Measurements from ENCODE around the gene NCAPG2. TPM values are rescaled to one million over a fixed set of nuclear protein-coding genes. Genes with fewer than 3 reads are reported as not detected.

The NCAPG2 gene
- polyA plus RNA-seq, 1 donor from 2014 or later = 8.3 TPM

DNA sequence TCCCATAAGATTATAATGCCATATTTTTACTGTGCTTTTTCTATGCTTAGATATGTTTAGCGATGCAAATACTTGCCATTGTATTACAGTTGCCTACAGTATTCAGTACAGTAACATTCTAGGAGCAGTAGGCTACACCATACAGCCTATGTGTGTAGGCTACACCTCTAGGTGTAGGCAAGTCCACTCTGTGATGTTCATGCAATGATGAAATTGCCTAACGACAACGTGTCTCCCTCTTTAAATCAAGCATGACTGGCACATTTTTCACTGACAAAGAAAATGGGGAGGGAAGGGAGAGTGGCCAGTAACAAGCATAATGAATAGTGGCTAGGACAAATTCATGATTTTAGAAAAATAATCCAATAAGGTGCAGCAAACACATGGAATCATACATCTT, 1.7 kb downstream of the NCAPG2 start:
- no peaks in the 10 kb centered on the region for H3F3A ChIP-seq (ENCODE audit: insufficient read depth, low read length, poor library complexity, severe bottlenecking)
- no peak for TF ChIP-seq SMC3 (conservative IDR thresholded peaks at IDR 0.05; ENCODE audit: poor library complexity)
- no peak for TF ChIP-seq RAD21 (conservative IDR thresholded peaks at IDR 0.05)
- TF ChIP-seq EP300 (conservative IDR thresholded peaks at IDR 0.05; ENCODE audit: poor library complexity, severe bottlenecking) = no peak
- TF ChIP-seq, protein P1, sequence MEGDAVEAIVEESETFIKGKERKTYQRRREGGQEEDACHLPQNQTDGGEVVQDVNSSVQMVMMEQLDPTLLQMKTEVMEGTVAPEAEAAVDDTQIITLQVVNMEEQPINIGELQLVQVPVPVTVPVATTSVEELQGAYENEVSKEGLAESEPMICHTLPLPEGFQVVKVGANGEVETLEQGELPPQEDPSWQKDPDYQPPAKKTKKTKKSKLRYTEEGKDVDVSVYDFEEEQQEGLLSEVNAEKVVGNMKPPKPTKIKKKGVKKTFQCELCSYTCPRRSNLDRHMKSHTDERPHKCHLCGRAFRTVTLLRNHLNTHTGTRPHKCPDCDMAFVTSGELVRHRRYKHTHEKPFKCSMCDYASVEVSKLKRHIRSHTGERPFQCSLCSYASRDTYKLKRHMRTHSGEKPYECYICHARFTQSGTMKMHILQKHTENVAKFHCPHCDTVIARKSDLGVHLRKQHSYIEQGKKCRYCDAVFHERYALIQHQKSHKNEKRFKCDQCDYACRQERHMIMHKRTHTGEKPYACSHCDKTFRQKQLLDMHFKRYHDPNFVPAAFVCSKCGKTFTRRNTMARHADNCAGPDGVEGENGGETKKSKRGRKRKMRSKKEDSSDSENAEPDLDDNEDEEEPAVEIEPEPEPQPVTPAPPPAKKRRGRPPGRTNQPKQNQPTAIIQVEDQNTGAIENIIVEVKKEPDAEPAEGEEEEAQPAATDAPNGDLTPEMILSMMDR (IDR thresholded peaks at IDR 0.05; ENCODE audit: poor library complexity, severe bottlenecking) = no peak
- TF ChIP-seq MXI1 (conservative IDR thresholded peaks at IDR 0.05; ENCODE audit: poor library complexity, severe bottlenecking) = no peak
- TF ChIP-seq POLR2AphosphoS5 (IDR thresholded peaks at IDR 0.05) = no peak
- no peak for TF ChIP-seq EZH2 (IDR thresholded peaks at IDR 0.05; ENCODE audit: borderline replicate concordance, insufficient read depth, low read length, poor library complexity, severe bottlenecking)
- TF ChIP-seq, protein P2, sequence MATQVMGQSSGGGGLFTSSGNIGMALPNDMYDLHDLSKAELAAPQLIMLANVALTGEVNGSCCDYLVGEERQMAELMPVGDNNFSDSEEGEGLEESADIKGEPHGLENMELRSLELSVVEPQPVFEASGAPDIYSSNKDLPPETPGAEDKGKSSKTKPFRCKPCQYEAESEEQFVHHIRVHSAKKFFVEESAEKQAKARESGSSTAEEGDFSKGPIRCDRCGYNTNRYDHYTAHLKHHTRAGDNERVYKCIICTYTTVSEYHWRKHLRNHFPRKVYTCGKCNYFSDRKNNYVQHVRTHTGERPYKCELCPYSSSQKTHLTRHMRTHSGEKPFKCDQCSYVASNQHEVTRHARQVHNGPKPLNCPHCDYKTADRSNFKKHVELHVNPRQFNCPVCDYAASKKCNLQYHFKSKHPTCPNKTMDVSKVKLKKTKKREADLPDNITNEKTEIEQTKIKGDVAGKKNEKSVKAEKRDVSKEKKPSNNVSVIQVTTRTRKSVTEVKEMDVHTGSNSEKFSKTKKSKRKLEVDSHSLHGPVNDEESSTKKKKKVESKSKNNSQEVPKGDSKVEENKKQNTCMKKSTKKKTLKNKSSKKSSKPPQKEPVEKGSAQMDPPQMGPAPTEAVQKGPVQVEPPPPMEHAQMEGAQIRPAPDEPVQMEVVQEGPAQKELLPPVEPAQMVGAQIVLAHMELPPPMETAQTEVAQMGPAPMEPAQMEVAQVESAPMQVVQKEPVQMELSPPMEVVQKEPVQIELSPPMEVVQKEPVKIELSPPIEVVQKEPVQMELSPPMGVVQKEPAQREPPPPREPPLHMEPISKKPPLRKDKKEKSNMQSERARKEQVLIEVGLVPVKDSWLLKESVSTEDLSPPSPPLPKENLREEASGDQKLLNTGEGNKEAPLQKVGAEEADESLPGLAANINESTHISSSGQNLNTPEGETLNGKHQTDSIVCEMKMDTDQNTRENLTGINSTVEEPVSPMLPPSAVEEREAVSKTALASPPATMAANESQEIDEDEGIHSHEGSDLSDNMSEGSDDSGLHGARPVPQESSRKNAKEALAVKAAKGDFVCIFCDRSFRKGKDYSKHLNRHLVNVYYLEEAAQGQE (IDR thresholded peaks at IDR 0.05; ENCODE audit: borderline replicate concordance) = no peak
- no peak for TF ChIP-seq TAF1 (IDR thresholded peaks at IDR 0.05; ENCODE audit: low read depth)
- H3K9ac ChIP-seq (ENCODE audit: low read length) = no peak overlapping the region
- H3K4me2 ChIP-seq (ENCODE audit: low read length) = no peak overlapping the region
- no peak overlapping the region for H2AFZ ChIP-seq (ENCODE audit: low read depth, low read length)
- H3K9me3 ChIP-seq (ENCODE audit: low read length) = no peaks in the 10 kb centered on the region
- H3K27ac ChIP-seq (ENCODE audit: low read length) = no peak overlapping the region
- H3K4me3 ChIP-seq (ENCODE audit: low read length) = no peak overlapping the region
- H3K79me2 ChIP-seq (replicated peaks; ENCODE audit: insufficient read depth, low read length) = peaks cover 19% of the 10 kb centered on the region
- no peaks in the 10 kb centered on the region for H3K27me3 ChIP-seq (ENCODE audit: insufficient read depth, low read depth, low read length)
- H4K20me1 ChIP-seq (ENCODE audit: insufficient read depth) = no peaks in the 10 kb centered on the region
- H3K36me3 ChIP-seq (ENCODE audit: insufficient read depth, low read length) = no peaks in the 10 kb centered on the region
- H3K9me2 ChIP-seq (ENCODE audit: insufficient read depth, low read length) = no peaks in the 10 kb centered on the region

DNA sequence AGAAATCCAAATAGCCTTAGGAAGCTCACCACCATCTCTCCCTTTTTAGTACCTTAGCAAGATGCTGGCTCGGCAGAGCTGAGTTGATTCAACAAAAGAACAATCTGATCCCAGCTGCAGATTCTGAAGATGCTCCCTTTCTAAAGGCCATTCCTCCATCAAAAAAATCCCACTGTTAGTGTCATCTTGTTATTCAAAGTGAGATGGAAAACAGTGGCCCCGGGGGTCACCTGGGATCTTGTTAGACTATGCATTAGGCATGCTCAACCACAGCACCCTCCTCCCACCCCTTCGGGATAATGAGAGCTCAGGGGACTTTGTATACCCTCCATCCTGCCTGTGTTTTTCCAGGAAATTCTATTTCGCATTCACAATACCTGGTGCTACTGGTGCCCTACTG, 2.4 kb downstream of the NCAPG2 start:
- Histone ChIP-seq H3K9ac (ENCODE audit: low read length) (no peak overlapping the region), H4K20me1 (ENCODE audit: insufficient read depth) (no peaks in the 10 kb centered on the region), H3F3A (ENCODE audit: insufficient read depth, low read length, poor library complexity, severe bottlenecking) (no peaks in the 10 kb centered on the region), H3K4me2 (ENCODE audit: low read length) (no peak overlapping the region), H3K79me2 (replicated peaks; ENCODE audit: insufficient read depth, low read length) (peaks cover 19% of the 10 kb centered on the region), H3K27ac (ENCODE audit: low read length) (no peak overlapping the region), H3K36me3 (ENCODE audit: insufficient read depth, low read length) (no peaks in the 10 kb centered on the region), H3K9me3 (ENCODE audit: low read length) (no peaks in the 10 kb centered on the region), H3K27me3 (ENCODE audit: insufficient read depth, low read depth, low read length) (no peaks in the 10 kb centered on the region), H3K9me2 (ENCODE audit: insufficient read depth, low read length) (no peaks in the 10 kb centered on the region), H2AFZ (ENCODE audit: low read depth, low read length) (no peak overlapping the region), H3K4me3 (ENCODE audit: low read length) (no peak overlapping the region)
- TF ChIP-seq POLR2AphosphoS5 (IDR thresholded peaks at IDR 0.05) (no peak), EP300 (conservative IDR thresholded peaks at IDR 0.05; ENCODE audit: poor library complexity, severe bottlenecking) (no peak), RAD21 (conservative IDR thresholded peaks at IDR 0.05) (no peak), SMC3 (conservative IDR thresholded peaks at IDR 0.05; ENCODE audit: poor library complexity) (no peak), EZH2 (IDR thresholded peaks at IDR 0.05; ENCODE audit: borderline replicate concordance, insufficient read depth, low read length, poor library complexity, severe bottlenecking) (no peak), TAF1 (IDR thresholded peaks at IDR 0.05; ENCODE audit: low read depth) (no peak), MXI1 (conservative IDR thresholded peaks at IDR 0.05; ENCODE audit: poor library complexity, severe bottlenecking) (no peak)
- TF ChIP-seq, protein P1 (IDR thresholded peaks at IDR 0.05; ENCODE audit: poor library complexity, severe bottlenecking) = no peak
- TF ChIP-seq, protein P2 (IDR thresholded peaks at IDR 0.05; ENCODE audit: borderline replicate concordance) = no peak
